HG03064 (cell line): ENCODE results near the gene TTLL4.

ENCODE experiments used
- ATAC-seq: cut with Tn5 transposase; IDR thresholded peaks from one replicate; pipeline ENCODE4 v1.9.1; 2021; ENCODE audit warnings: low read depth; ENCODE audit not compliant: unreplicated experiment

The TTLL4 gene

DNA sequence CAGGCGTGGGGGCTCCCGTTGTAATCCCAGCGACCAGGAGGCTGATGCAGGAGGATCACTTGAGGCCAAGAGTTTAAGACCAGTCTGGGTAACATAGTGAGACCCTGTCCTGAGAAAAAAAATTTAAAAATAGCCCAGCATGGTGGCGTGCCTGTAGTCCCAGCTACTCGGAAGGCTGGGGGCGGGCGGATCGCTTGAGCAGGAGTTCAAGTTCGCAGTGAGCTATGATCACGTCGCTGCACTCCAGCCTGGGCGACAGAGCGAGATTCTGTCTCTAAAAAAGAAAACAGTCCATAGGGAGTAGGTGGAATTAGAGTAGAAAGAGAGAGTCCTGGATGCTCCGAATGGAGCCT is 325 bp upstream of the TTLL4 start:
- no peak for ATAC-seq

DNA sequence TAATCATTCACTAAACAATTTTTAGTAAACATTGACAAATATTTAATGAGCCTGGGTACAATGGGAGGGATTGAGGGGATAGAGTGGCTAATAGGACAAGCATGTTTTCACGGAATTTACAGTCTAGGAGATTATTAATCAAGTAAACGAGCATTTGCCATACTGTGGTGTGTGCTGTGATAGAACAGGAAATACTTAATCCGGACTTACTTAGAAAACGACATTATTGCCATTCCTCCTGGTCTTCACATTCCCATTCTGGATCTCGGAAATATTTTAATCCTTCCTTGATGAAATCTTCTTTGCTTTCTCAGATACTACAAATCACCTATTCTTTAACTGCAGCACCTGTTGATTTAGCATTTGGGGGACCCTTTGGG is 905 bp downstream of the TTLL4 start:
- no peak for ATAC-seq

GRCh38 chr2:218713922-218714321 is 3.3 kb downstream of the TTLL4 start:
- no peak for ATAC-seq

DNA sequence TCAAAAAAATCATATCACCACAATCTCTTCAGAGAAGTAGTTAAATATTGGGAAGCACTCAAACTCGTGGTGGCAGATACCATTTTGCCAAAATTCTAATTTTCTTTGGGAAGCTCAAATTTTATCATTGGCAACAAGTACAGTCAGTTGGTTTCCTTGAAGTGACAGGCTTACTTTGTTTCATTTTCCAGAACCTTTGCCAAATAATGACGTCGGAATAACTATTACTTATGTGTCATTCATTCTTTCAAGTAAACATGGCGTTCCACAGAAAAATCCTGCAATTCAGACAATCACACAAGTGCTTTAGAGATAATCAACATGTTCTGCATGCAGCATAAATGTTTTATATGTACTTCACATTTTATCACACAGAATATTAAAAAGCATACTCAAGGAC is 5.4 kb downstream of the TTLL4 start:
- ATAC-seq: no peak

- ATAC-seq: no peak
Measured at GRCh38 chr2:218717262-218717661, 6.6 kb downstream of the TTLL4 start.

DNA sequence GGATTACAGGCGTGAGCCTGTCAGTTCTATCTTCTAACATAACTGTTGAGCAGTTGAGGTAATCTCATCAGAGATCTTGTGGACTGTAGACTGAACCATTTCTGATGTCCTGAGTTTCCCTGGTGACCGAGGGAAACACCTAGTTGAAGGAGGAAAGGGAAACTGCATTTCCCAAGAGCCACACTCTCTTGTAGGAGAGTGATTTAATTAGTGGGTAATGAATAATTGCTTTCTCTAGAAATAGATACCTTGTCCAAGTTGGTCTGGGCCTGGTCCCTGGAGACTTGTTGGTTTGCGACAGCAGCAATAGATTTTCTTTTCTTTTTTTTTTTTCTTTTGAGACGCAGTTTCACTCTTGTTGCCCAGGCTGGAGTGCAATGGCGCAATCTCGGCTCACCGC is 7.4 kb downstream of the TTLL4 start:
- no peak for ATAC-seq

DNA sequence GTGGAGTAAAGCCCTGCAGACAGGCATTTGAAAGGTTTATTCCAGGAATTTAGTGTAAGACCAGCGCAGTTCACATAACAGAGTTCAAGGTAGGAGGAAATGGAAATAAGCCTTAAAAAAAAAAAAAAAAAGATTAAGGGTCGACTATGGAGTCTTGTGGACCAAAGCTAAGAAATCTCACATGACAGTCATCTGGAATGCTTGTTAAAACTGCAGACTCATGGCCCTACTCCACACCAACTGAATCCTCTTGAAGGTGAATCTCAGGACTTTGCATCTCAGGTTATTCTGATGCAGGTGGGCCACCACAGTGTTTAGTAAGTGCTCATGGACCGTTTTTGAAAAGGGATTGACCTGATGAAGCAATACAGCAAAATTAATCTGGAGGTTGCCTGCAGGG is 8.8 kb downstream of the TTLL4 start:
- ATAC-seq: no peak

DNA sequence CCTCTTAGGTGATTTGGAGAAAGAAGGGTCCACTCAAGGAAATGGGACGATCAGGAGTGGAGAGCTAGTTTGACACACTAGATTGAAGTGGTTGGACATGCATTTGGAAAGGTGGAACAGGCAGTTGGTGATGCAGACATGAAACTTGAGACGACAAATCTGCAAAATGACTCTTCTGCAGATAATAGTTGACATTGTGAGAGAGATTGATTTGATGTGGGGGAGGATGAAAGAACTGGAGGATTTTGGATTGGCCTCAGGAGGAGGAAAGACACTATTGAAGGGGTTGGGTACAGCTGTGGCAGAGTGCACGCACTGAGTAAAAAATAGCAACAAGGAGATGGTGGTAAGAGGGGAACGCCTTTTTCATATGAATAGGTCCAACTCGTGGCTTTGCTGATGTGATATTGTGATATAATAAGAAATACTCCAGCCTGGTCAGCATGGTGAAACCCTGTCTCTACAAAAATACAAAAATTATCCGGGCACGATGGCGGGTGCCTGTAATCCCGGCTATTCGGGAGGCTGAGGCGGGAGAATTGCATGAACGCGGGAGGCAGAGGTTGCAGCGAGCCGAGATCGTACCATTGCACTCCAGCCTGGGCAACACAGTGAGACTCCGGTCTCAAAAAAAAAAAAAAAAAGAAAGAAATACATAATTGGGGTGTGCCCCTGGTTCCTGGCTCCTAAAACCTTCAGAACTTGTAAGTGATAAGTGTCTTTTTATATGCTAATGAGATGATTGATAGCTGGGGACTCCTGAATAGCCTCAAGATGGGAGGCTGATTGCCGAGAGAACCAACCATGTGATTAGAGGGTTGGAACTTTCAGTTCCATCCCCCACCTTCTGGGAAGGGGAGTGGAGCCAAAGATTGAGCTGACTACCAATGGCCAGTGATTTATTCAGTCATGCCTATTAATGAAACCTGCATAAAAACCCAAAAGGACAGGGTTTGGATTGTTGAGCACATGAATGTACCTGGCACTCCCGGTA is 9.7 kb downstream of the TTLL4 start:
- no peak for ATAC-seq

GRCh38 chr2:218721488-218721887 is 10.9 kb downstream of the TTLL4 start:
- no peak for ATAC-seq

DNA sequence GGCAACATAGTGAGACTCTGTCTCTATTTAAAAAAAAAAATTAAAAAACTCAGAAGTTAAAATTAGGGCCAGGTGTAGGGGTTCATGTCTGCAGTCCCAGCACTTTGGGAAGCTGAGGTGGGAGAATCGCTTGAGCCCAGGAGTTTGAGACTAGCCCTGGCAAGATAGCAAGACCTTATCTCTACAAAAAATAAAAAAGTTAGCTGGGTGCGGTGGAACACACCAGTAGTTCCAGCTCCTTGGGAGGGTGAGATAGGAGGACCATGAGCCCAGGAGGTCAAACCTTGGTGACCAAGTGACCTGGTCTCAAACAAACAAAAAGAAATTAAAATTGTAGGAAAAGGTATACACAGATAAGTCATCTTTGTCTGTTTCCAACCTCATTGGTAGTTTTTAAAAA is 11.3 kb downstream of the TTLL4 start:
- no peak for ATAC-seq

- no peak for ATAC-seq
Measured at GRCh38 chr2:218722419-218722818, 11.8 kb downstream of the TTLL4 start.

- ATAC-seq: no peak
Measured at GRCh38 chr2:218722876-218723785, 12.5 kb downstream of the TTLL4 start.

DNA sequence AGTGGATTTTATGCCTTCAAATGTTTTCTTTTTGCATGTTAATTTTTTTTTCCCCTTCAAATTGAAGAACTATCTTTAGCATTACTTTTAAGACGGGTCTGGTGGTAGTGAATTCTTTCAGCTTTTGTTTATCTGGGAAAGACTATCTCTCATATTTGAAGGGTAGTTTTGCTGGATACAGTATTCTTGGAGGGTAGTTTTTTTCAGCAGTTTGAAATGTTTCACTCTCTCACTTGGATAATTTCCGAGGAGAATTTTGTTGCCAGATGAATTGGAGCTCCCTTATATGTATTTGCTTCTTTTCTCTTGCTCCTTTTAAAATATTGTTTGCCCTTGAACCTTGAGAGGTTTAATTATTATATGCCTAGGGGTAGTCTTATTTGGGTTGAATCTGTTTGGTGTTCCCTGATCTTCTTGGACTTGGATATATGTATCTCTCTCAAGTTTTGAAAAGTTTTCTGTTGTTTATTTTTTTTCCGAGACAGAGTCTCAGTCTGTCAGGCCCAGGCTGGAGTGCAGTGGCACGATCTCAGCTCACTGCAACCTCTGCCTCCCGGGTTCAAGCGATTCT is 15.5 kb downstream of the TTLL4 start:
- no peak for ATAC-seq

- ATAC-seq: no peak
Measured at GRCh38 chr2:218727502-218728165, 17.0 kb downstream of the TTLL4 start.

GRCh38 chr2:218729640-218730039 is 19.0 kb downstream of the TTLL4 start:
- ATAC-seq: no peak

GRCh38 chr2:218732052-218732760 is 21.6 kb downstream of the TTLL4 start:
- ATAC-seq: no peak

DNA sequence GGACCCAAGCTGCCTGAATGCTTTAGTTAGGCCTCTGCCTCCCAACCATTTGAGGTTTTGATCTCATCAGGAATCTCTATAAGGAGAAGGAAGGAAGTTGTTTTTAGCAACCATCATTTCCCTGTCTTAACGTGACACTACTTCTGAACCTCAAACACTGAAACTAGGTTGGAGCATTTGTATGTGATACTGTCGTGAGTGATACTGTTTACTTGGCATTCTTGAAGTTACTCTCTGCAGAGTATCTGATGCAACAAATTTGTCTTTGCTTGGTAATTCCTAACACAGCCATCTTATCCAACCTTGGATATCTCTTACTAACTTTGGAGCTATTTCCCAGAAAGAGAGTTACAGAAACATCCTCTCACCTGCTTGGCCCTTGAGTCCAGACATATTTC is 22.1 kb downstream of the TTLL4 start:
- no peak for ATAC-seq

- ATAC-seq: no peak
Measured at GRCh38 chr2:218733171-218734021, 22.8 kb downstream of the TTLL4 start.
